ENCODE results near the gene PDGFD.

Gene PDGFD

GRCh38 chr11:103906291-103906867 lies 257.6 kb downstream of the PDGFD start:
- no peak for DNase-seq

DNA sequence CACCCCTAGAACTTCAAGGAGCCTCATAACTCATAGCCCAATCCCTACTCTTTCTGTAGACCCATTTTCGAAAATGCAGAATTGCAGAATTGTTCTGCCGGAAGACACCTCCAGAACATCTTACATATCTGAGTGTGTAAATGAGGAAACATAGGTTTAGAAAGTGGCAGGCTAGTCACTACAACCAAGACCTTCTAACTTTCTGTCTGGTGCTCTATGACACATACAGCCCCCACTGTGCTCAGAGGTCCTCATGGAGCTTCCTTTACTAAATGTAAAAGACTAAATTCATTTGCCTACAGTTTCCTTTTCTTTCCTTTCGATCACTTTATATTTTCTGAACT lies 259.7 kb downstream of the PDGFD start:
- DNase-seq: no peak

- no peak for DNase-seq
Measured at GRCh38 chr11:103903621-103904323, 260.2 kb downstream of the PDGFD start.

- no peak for DNase-seq
Measured at GRCh38 chr11:103902994-103903393, 261.0 kb downstream of the PDGFD start.

GRCh38 chr11:103901656-103902055 lies 262.3 kb downstream of the PDGFD start:
- no peak for DNase-seq

DNA sequence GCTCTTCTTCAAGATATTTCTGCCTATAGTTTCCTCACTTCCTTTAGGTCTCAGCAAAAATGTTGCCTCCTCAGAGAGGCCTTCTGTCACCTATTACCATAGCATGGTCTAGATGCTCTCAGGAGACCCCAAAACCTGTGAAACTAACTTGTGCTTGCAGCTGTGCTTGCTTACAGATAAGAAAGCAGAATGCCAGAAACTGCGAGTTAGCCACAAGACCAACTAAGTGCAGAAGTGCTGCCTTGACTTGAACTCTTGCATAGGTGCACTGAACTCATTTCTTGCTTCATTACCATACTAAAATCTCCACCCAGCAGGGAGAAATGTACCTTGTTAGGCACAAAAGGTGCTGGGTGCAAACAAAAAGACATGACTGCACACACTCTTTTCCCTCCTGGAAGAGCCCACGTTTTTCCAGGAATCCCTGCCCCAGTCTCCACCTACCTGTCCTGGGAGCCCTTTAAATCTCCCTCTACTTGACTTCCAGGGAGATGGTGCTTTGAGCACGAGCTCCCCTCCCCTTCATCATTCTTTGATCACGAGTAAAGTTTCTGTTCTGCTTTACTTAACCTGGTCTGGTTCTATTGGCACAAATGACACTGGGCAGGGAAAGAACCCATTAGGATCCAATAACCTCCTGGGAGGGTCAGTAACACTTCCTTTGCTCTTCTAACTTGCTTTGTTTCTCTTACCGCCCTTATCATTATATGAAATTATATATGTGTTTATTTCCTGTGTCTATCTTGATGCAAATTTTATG lies 265.2 kb downstream of the PDGFD start:
- no peak for DNase-seq

GRCh38 chr11:103898065-103898464 lies 265.9 kb downstream of the PDGFD start:
- no peak for DNase-seq

- DNase-seq: no peak
Measured at GRCh38 chr11:103897160-103897936, 266.6 kb downstream of the PDGFD start.

GRCh38 chr11:103895106-103895505 lies 268.8 kb downstream of the PDGFD start:
- no peak for DNase-seq

- no peak for DNase-seq
Measured at GRCh38 chr11:103894673-103895072, 269.3 kb downstream of the PDGFD start.

DNA sequence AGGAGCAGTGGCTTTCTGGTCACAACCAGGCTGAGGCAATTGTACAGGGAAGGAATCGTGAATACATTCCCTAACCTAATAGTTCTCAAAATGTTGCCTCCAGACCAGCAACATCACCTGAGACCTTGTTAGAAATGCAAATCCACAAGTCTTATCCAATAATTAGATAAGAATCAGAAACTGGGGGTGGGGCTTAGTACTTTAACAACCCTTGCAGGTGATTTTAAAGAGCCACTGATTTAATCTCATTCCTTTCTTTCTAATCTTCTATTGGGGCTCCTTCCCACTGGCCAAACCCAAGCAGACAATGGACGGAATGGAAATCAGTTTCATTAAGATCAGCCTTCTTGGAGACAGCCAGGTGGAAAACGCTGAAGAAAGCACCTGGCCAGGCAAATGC lies 269.9 kb downstream of the PDGFD start:
- DNase-seq: no peak

GRCh38 chr11:103893371-103893770 lies 270.6 kb downstream of the PDGFD start:
- no peak for DNase-seq

GRCh38 chr11:103892603-103893002 lies 271.3 kb downstream of the PDGFD start:
- no peak for DNase-seq

GRCh38 chr11:103890654-103891053 lies 273.3 kb downstream of the PDGFD start:
- no peak for DNase-seq

GRCh38 chr11:103889679-103890078 lies 274.3 kb downstream of the PDGFD start:
- DNase-seq: no peak

GRCh38 chr11:103888541-103888951 lies 275.4 kb downstream of the PDGFD start:
- no peak for DNase-seq

GRCh38 chr11:103887001-103887658 lies 276.8 kb downstream of the PDGFD start:
- DNase-seq: no peak

DNA sequence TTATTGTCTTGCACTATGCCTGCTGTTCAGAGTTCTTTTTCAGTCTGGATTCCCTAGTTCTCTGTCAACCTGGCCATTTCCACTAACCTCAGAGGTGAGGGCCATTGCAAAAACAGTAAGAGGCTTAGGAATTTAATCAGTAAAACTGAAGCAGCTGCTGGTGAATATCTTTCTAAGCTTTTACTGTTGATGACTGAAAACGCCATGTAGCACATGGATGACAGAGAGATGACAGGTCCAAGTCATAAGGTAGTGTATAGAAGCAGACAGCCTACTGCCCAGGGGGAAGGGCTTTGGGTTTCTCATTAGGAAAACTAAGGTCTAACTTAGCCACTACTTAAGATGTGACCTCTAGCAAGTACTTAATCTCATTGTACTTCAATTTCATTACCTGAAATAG lies 280.1 kb downstream of the PDGFD start:
- DNase-seq: no peak

DNA sequence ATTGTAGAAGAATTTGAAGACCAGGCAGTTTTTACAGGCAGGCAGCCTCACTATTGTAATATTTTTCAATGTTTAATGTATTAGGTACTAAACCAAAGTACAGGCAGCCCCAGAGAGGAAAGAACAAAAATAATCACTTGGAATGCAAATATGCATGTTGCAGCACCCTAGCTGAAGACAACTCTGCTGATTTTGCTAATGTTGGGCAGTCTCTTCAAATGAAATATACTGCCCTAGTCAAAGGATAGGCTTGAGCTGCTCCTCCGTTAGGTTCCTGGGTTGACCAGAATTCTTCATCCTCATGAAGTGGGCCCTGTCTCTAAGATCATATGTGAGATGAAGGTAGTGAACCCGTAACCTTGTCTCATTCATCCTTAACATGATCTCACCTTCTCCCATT lies 280.7 kb downstream of the PDGFD start:
- no peak for DNase-seq

GRCh38 chr11:103881584-103881983 lies 282.4 kb downstream of the PDGFD start:
- DNase-seq: no peak

- DNase-seq: no peak
Measured at GRCh38 chr11:103880968-103881367, 283.0 kb downstream of the PDGFD start.

DNA sequence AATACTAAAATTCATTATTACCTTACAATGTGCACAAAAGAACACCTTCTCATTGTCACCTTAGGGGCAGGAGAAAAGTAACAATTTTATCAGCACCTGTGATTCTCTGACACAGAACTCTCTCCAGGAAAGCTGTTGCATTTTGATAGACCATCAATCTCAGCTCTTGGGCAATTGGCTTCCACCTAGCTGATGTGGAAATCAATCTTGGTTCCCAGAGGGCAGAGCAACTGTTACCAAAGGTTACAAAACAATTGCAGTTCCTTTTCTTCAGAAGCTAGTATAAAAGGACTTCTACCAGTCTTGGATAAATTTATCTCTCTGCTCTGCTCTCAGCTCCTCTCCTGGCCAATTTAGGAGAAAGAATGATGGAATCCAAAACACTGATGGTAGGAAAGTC lies 285.3 kb downstream of the PDGFD start:
- no peak for DNase-seq

GRCh38 chr11:103877221-103877620 lies 286.7 kb downstream of the PDGFD start:
- DNase-seq: no peak
